HG02763 (cell line): Measurements from ENCODE around the gene RAD51.
A peak's percentile ranks its signal among the peaks of the same experiment; 100 is the strongest.
"Not testable (repeated sequence)": the region's sequence is repeated elsewhere in the genome, so short reads cannot be mapped to it uniquely, and the experiment has no call there.

ENCODE experiments used
- ATAC-seq: cut with Tn5 transposase; IDR thresholded peaks from one replicate; pipeline ENCODE4 v1.9.1; 2021; ENCODE audit warnings: mild to moderate bottlenecking, moderate library complexity; ENCODE audit not compliant: unreplicated experiment

The RAD51 gene

DNA sequence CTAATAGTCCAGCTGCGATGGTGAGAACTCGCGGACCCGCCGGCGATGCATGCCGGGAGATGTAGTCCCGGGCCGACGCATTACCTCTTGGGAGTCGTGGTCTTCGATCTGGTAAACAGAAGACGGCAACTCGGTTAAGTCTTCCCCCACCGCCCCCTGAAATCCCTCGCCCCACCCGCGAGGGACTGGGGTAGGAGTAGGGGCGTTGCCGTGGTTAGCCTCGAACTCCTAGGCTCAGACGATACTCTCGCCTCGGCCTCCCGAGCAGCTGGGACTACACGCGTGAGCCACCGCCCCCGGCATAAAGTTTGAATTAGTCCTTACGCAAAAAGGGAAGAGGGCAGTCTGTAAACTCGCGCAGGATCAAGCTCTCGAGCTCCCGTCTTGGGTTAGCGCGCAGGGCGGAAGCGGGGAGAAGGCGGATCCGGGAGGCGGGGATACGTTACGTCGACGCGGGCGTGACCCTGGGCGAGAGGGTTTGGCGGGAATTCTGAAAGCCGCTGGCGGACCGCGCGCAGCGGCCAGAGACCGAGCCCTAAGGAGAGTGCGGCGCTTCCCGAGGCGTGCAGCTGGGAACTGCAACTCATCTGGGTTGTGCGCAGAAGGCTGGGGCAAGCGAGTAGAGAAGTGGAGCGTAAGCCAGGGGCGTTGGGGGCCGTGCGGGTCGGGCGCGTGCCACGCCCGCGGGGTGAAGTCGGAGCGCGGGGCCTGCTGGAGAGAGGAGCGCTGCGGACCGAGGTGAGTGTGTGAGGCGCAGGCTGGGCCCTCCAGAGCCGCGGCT is at the start of gene RAD51:
RAD51 (plus strand) TSS at position 487 of the 781 bp plus-strand sequence. CDS start 3,585 bp downstream, outside the sequence.
- ATAC-seq = peak; percentile 85

DNA sequence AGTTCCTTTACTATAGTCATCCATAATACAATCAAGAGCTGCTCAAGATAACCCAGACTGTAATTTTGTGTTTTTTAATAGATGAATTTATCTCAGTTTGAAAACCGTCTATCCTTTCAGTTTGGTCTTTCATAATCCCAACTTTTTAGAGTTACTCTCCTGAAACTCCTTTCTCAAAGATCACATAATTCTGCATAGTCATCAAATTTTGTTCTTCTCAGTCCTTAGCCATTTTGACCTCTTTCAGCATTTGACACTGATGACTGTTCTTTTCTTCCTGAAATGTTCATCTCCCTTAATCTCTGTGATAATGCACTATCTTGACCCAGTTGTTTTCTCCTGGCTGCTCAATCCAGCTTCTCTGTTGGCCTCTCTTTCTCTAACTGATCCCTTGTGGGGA is 47.5 kb upstream of the RAD51 start:
- ATAC-seq = no peak

DNA sequence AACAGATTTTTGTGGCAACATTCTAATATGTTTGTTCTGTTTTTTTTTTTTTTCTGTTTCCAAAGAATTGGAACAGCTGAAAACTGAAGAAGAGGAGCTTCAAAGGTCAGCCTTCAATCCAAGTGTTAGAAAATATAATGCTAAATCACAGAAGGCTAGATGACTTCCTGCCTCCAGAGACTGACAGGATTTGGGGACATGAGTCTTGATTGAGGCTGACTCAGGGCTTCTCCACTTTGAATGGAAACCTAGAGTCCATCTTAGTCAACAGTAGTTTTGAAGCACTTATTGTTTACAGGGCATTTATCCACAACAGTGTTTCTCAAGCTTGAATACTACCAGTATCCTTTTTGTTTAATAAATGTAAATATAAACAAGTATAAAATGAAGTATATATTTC is 44.5 kb upstream of the RAD51 start:
- no peak for ATAC-seq

DNA sequence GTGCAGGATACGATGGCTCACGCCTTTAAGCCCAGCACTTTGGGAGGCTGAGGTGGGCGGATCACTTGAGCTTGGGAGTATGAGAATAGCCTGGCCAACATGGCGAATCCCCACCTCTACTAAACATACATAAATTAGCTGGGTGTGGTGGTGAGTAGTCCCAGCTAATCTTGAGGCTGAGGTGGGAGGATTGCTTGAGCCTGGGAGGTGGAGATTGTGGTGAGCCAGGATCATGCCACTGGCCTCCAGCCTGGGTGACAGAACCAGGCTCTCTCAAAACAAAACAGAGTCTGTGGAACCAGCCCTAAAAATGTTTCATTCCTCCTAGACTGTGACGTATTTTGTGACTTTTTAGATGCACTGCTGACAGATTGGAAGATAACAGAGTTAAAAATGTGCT is 34.3 kb upstream of the RAD51 start:
- no peak for ATAC-seq

DNA sequence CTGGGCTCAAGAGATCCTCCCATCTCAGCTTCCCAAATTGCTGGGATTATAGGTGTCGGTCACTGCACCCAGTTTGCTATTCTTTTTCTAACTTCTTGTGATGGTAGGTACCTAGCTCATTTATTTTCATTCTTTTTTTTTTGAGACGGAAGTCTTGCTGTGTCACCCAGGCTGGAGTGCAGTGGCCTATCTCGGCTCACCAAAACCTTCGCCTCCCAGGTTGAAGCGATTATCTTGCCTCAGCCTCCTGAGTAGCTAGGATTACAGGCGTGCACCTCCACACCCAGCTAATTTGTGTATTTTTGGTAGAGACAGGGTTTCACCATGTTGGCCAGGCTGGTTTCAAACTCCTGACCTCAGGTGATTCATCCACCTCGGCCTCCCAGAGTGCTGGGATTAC is 30.1 kb upstream of the RAD51 start:
- ATAC-seq = no peak

- not testable (repeated sequence) for ATAC-seq
Observed at GRCh38 chr15:40676290-40676689, 18.7 kb upstream of the RAD51 start.

- not testable (repeated sequence) for ATAC-seq
Observed at GRCh38 chr15:40676906-40677305, 18.1 kb upstream of the RAD51 start.

- no peak for ATAC-seq
Observed at GRCh38 chr15:40680151-40680550, 14.8 kb upstream of the RAD51 start.

- ATAC-seq = not testable (repeated sequence)
Observed at GRCh38 chr15:40680959-40681358, 14.0 kb upstream of the RAD51 start.

DNA sequence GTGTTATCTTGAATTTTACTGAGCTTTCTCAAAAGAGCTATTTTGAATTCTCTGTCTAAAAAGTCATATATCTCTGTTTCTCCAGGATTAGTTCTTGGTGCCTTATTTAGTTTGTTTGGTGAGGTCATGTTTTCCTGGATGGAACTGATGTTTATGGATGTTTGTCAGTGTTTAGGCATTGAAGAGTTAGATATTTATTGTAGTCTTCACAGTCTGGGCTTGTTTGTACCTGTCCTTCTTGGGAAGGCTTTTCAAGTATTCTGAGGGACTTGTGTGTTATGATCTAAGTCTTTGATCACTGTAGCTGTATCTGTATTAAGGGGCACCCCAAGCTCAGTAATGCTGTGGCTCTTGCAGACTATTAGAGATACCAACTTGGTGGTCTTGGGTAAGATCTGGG is 10.6 kb upstream of the RAD51 start:
- no peak for ATAC-seq

DNA sequence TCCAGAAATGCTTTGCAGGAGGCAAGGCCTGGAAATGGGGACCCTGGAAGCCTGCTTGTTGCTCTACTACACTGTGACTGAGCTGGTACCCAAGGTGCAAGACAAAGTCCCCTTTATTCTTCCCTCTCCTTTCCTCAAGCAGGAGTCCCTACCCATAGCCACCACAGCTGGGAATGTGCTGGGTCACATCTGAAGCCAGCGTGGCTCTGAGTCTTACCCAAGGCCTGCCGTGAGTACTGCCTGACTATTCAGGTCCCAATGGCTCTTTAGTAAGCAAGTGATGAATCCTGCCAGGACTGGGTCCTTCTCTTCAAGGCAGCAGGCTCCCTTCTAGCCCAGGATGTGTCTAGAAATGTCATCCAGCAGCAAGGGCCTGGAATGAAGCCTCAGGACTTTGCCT is 9.6 kb upstream of the RAD51 start:
- no peak for ATAC-seq

- ATAC-seq = no peak
Observed at GRCh38 chr15:40688932-40689799, 5.8 kb upstream of the RAD51 start.

DNA sequence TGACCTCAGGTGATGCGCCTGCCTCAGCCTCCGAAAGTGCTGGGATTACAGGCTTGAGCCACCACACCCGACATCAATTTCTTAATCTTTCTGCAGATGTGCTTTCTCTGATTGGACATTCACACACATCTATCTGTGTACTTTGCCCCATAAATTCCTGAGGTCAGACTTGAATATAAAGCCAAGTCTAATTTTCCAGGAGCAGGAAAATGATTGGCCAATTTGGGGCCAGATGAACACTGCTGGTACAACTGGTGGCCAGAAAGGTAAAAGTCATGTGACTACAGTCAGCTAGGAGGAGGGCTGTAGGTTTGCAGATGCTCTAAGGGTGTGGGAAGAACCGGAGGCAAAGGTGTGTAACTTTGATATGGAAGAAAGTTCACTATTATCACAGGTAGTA is 3.2 kb upstream of the RAD51 start:
- no peak for ATAC-seq

DNA sequence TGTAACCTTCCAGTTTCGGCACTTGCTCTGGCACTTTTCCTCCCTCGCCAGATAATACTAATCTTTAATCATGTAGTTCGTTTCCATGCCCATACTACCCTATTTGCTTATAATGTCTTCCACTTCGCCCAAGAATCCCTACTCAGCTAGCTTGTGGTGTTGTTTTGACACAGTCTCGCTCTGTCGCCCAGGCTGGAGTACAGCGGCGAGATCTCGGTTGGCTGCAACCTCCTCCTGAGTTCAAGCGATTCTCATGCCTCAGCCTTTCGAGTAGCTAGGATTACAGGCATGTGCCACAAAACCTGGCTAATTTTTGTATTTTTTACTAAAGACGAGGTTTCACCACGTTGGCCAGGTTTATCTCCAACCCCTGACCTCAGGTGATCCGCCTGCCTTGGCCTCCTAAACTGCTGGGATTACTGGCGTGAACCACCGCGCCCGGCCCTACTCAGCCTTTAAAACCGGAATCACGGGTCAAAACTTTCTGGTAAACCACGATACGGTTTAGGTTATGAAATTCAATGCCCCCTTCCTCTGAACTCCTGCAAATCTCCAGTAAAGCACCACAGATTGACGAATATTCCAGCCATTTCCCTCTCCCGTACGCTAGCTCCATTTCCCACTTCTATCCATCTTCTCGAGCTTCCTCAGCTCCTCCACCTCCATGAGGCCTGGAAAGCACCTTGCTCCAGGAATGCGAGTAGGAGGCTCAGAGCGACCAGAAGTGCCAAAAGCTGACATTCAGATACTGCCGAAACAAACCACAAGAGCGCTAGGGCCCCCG is 878 bp upstream of the RAD51 start:
- ATAC-seq = no peak

- peak; percentile 20 for ATAC-seq
Observed at GRCh38 chr15:40695469-40695890, 506 bp downstream of the RAD51 start.

DNA sequence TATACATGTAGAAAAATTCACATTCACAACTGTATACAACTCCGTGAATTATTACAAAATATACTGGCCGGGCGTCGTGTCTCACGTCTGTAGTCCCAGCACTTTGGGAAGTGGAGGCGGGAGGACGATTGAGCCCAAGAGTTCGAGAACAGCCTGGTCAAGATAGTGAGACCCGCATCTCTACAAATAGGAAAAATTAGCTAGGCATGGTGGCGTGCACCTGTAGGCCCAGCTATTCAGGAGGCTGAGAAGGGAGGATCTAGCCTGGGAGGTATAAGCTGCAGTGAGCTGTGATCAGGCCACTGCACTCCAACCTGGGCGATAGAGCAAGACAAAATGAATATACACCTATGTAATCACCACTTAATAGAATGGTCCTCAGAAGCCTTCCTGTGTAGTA is 1.3 kb downstream of the RAD51 start:
- no peak for ATAC-seq

GRCh38 chr15:40697916-40698315 is 2.9 kb downstream of the RAD51 start:
- ATAC-seq = no peak

DNA sequence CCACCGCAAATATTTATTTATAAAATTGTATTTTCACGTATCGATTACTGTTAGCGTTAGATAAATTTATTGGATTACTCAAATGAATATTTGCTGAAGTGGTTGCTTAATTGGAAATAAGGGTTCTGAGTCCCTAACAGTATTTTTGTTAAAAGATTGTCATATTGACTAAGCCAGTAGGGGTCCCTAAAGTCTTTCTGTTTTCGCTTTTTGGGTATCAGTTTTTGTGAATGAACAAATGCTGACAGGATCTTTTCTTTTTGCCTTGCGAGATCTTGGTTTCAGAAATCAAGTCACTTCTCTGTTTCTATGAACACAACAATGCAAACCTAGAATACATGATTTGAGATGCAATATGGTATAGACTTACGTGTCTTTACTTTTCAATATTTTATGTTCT is 7.1 kb downstream of the RAD51 start:
- ATAC-seq = no peak

- no peak for ATAC-seq
Observed at GRCh38 chr15:40706121-40706520, 11.1 kb downstream of the RAD51 start.

GRCh38 chr15:40714144-40714543 is 19.2 kb downstream of the RAD51 start:
- no peak for ATAC-seq

GRCh38 chr15:40716165-40716564 is 21.2 kb downstream of the RAD51 start:
- no peak for ATAC-seq
